ENCODE data around the gene USP40.

- no peak for TF ChIP-seq CTCF (IDR thresholded peaks at IDR 0.05; ENCODE audit: poor library complexity)
- TF ChIP-seq EZH2 (IDR thresholded peaks at IDR 0.05; ENCODE audit: borderline replicate concordance), result no peak
Measured at GRCh38 chr2:233571001-233571400, 4.4 kb upstream of the USP40 start.
